Activated naive CD8-positive, alpha-beta T cell treated with anti-CD3 and anti-CD28 coated beads for 36 hours (primary cell): ENCODE results near the gene ERC2. TPM values are rescaled to one million over a fixed set of nuclear protein-coding genes. Genes with fewer than 3 reads are reported as not detected.

ENCODE experiments used
- DNase-seq: peaks from one replicate; pipeline ENCODE4 v3.0.0; 2021
- H3K27ac Mint-ChIP-seq: one replicate; pipeline ENCODE4 v1.8.0; 2022; ENCODE audit warnings: mild to moderate bottlenecking, moderate library complexity, mixed read lengths
- H3K27me3 Mint-ChIP-seq: one replicate; pipeline ENCODE4 v1.8.0; 2022; ENCODE audit warnings: mild to moderate bottlenecking, mixed read lengths
- H3K36me3 Mint-ChIP-seq: one replicate; pipeline ENCODE4 v1.8.0; 2021; ENCODE audit warnings: mild to moderate bottlenecking, mixed read lengths
- H3K4me1 Mint-ChIP-seq: one replicate; pipeline ENCODE4 v1.8.0; 2021; ENCODE audit warnings: mixed read lengths
- H3K4me3 Mint-ChIP-seq: one replicate; pipeline ENCODE4 v1.8.0; 2022; ENCODE audit warnings: mild to moderate bottlenecking, moderate library complexity, mixed read lengths
- H3K9me3 Mint-ChIP-seq: one replicate; pipeline ENCODE4 v1.8.0; 2022; ENCODE audit warnings: mixed read lengths
- total RNA-seq, 2 experiments: library from RNA; stranded (reverse); gene quantifications; one replicate each; pipeline ENCODE4 v1.2.3, GENCODE V29; 2021

ERC2 gene
- total RNA-seq, 2 experiments from 2014 or later, result not detected

DNA sequence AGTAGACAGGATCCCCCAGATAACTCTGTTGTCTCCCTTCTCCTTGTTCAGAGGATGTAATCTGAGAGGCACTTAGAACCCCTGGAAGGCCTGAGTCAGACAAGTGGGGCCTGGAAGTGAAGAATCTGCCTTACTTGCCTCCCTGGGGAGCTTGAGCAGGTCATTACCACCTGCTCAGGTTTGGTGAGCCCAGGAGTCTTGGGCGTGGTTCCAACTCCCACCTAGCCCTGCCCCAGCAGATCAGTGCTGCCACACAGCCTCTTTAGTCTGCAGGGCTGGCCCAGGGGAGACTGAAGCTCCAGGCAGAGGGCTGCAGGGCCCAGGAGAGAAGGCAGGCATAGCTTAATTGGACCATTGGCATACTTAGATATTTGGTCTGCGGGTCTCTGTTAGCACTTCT is 230.0 kb downstream of the ERC2 start:
- H3K4me3 Mint-ChIP-seq, result no peak overlapping the region
- DNase-seq, result no peak
- peaks cover 7% of the 10 kb centered on the region for H3K27me3 Mint-ChIP-seq
- H3K4me1 Mint-ChIP-seq, result no peaks in the 10 kb centered on the region
- no peaks in the 10 kb centered on the region for H3K9me3 Mint-ChIP-seq
- no peak overlapping the region for H3K27ac Mint-ChIP-seq
- no peaks in the 10 kb centered on the region for H3K36me3 Mint-ChIP-seq

- H3K36me3 Mint-ChIP-seq, result no peaks in the 10 kb centered on the region
- no peak overlapping the region for H3K27ac Mint-ChIP-seq
- no peak for DNase-seq
- H3K4me3 Mint-ChIP-seq, result no peak overlapping the region
- peaks cover 7% of the 10 kb centered on the region for H3K27me3 Mint-ChIP-seq
- H3K9me3 Mint-ChIP-seq, result no peaks in the 10 kb centered on the region
- no peaks in the 10 kb centered on the region for H3K4me1 Mint-ChIP-seq
Measured at GRCh38 chr3:56233742-56234141, 234.5 kb downstream of the ERC2 start.

GRCh38 chr3:56229311-56229710 is 239.0 kb downstream of the ERC2 start:
- no peaks in the 10 kb centered on the region for H3K4me1 Mint-ChIP-seq
- H3K27ac Mint-ChIP-seq, result no peak overlapping the region
- no peak for DNase-seq
- no peaks in the 10 kb centered on the region for H3K9me3 Mint-ChIP-seq
- peaks cover 10% of the 10 kb centered on the region for H3K27me3 Mint-ChIP-seq
- no peak overlapping the region for H3K4me3 Mint-ChIP-seq
- H3K36me3 Mint-ChIP-seq, result no peaks in the 10 kb centered on the region

DNA sequence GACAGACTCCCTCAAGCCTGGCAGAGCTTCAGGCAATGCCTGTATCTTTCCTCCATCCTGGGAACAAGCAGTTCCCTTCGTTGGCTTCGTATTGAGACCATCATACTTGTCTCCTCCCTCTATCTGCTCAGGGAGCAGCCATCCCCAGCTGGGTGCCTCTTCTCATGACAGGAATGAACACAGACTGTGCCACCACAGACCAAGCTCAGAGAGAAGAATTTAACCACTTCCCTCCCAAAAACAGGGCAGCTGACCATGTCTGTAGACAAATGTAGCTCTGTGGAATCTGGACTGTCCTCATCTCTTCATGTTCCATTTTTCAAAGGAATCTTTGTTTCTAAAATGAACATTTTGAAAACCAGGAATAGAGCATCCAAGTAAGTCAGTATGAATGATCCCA is 245.4 kb downstream of the ERC2 start:
- no peak for DNase-seq
- Mint-ChIP-seq H3K4me3 (no peak overlapping the region), H3K36me3 (no peaks in the 10 kb centered on the region), H3K9me3 (no peaks in the 10 kb centered on the region), H3K4me1 (no peaks in the 10 kb centered on the region), H3K27ac (no peak overlapping the region), H3K27me3 (peaks cover 3% of the 10 kb centered on the region)

GRCh38 chr3:56219894-56220805 is 248.1 kb downstream of the ERC2 start:
- Mint-ChIP-seq H3K4me3 (no peak overlapping the region), H3K27ac (no peak overlapping the region), H3K36me3 (no peaks in the 10 kb centered on the region), H3K9me3 (no peaks in the 10 kb centered on the region), H3K27me3 (no peaks in the 10 kb centered on the region), H3K4me1 (no peaks in the 10 kb centered on the region)
- no peak for DNase-seq

- H3K36me3 Mint-ChIP-seq, result no peaks in the 10 kb centered on the region
- no peak overlapping the region for H3K4me3 Mint-ChIP-seq
- no peaks in the 10 kb centered on the region for H3K4me1 Mint-ChIP-seq
- DNase-seq, result no peak
- H3K27me3 Mint-ChIP-seq, result peaks cover 4% of the 10 kb centered on the region
- H3K9me3 Mint-ChIP-seq, result peaks cover 6% of the 10 kb centered on the region
- no peak overlapping the region for H3K27ac Mint-ChIP-seq
Measured at GRCh38 chr3:56209982-56210751, 258.1 kb downstream of the ERC2 start.

DNA sequence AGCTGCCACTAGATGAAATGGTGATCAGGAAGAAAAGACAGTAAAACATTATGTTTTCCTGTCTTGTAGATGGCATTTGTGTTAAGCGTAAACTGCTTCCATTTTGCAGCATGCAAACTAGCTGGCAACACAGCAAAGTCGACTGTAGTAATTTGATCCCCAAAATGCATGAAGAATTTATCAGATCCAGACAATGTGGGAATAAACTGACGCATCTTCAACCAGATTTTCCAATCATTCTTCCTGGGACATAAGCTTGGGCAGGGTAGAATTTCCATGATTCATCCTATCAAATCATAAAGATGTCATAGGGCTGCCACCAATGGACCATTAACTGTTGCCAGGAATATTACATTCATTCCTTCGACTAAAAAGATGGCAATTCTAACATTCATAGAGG is 260.3 kb downstream of the ERC2 start:
- H3K9me3 Mint-ChIP-seq, result peaks cover 4% of the 10 kb centered on the region
- no peak overlapping the region for H3K4me3 Mint-ChIP-seq
- H3K4me1 Mint-ChIP-seq, result no peaks in the 10 kb centered on the region
- no peaks in the 10 kb centered on the region for H3K36me3 Mint-ChIP-seq
- H3K27me3 Mint-ChIP-seq, result peaks cover 4% of the 10 kb centered on the region
- DNase-seq, result no peak
- no peak overlapping the region for H3K27ac Mint-ChIP-seq

- Mint-ChIP-seq H3K9me3 (no peaks in the 10 kb centered on the region), H3K4me3 (no peak overlapping the region), H3K36me3 (no peaks in the 10 kb centered on the region), H3K27me3 (peaks cover 4% of the 10 kb centered on the region), H3K4me1 (no peaks in the 10 kb centered on the region), H3K27ac (no peak overlapping the region)
- DNase-seq, result no peak
Measured at GRCh38 chr3:56205406-56205805, 262.9 kb downstream of the ERC2 start.

GRCh38 chr3:56202997-56203396 is 265.3 kb downstream of the ERC2 start:
- Mint-ChIP-seq H3K27me3 (no peaks in the 10 kb centered on the region), H3K36me3 (no peaks in the 10 kb centered on the region), H3K4me3 (no peak overlapping the region), H3K4me1 (no peaks in the 10 kb centered on the region), H3K27ac (no peak overlapping the region), H3K9me3 (no peaks in the 10 kb centered on the region)
- no peak for DNase-seq

DNA sequence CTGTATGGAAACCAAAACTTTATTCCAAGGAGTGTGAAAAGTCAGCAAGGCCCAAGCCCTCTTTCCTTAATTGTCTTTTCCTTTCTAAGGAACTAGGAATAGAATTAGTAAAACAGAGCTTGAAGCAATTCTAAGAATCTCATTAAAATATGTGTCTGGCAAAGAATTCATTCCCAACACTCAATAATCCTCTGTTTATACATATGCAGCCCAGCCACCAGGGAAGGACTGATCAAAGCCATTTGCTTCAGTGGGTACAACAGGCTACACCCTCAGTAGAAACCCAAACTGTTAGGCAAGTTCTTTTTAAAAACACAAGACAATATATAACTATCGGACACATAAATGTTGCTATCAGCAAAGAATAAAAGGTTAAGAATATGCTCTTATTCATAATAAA is 266.9 kb downstream of the ERC2 start:
- no peaks in the 10 kb centered on the region for H3K9me3 Mint-ChIP-seq
- H3K27ac Mint-ChIP-seq, result no peak overlapping the region
- H3K4me3 Mint-ChIP-seq, result no peak overlapping the region
- DNase-seq, result no peak
- no peaks in the 10 kb centered on the region for H3K4me1 Mint-ChIP-seq
- no peaks in the 10 kb centered on the region for H3K27me3 Mint-ChIP-seq
- H3K36me3 Mint-ChIP-seq, result no peaks in the 10 kb centered on the region

DNA sequence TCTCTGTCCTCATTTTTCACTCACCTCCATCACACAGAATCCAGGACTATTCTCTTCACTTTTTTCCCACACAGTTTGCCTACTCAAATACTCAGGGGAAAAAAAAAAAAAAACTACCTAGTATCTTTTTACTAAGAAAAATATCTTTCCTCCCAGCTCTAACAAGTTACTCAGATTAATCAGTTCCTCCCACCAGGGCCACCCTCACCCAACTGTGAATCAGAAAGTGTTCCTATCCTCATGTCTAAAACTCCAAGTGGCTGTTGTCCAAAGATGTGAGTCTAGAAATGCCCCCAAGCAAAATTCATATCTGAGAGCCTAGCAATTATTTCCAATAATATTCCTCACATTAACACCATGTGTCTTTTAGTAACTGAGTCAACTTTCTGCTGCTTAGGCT is 268.0 kb downstream of the ERC2 start:
- no peaks in the 10 kb centered on the region for H3K36me3 Mint-ChIP-seq
- no peaks in the 10 kb centered on the region for H3K27me3 Mint-ChIP-seq
- H3K4me3 Mint-ChIP-seq, result no peak overlapping the region
- no peak overlapping the region for H3K27ac Mint-ChIP-seq
- H3K4me1 Mint-ChIP-seq, result no peaks in the 10 kb centered on the region
- H3K9me3 Mint-ChIP-seq, result no peaks in the 10 kb centered on the region
- no peak for DNase-seq

DNA sequence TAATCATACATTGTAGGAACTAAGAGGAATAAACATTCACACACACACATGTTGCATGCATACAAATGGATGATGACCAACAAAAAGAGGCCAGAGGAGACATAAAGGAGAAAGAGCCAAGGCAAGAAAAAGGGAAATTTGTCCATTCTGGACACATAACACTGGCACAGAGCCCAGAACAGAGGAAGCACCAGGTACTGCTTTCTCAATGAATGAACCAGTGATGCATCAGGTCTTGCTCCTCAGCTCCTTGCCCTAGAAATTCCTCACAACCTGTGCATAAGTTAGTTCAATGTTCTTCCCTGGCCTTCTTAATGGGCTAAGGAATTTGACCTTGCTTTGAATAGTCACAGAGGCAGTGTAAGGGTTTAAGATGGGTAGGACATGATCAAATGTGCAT is 270.3 kb downstream of the ERC2 start:
- no peaks in the 10 kb centered on the region for H3K9me3 Mint-ChIP-seq
- no peaks in the 10 kb centered on the region for H3K36me3 Mint-ChIP-seq
- DNase-seq, result no peak
- H3K27me3 Mint-ChIP-seq, result no peaks in the 10 kb centered on the region
- no peaks in the 10 kb centered on the region for H3K4me1 Mint-ChIP-seq
- no peak overlapping the region for H3K27ac Mint-ChIP-seq
- H3K4me3 Mint-ChIP-seq, result no peak overlapping the region

DNA sequence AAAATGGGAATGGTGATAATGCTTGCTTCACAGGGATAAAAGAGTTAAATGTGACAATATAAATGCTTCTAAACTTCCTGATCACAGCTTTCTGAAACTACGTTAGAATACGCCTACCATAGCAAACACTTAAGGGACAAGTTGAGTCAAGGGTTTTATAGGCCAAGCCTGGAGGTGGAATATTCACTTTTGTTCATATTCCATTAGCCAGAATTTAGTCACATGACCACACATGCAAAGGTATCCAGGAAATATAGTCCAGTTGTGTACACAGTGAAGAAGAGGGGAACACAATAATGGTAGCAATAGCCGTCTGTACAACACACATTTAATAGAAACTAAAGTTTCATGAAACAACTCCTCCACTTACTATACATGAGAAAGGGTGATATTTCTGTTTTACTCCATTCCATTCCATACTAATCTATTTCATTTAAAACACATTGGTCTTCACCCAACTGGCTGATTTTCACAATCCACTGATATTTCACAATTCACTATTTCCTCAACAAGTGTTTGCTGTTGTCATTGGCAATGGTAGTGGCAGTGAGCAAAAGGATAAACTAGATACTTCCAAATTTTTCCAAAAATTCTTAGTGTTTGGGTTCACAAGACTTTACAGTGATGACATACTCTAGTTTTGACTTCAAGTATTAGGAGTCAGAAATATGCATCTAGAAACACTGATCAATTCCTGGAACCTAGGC is 270.9 kb downstream of the ERC2 start:
- Mint-ChIP-seq H3K4me1 (no peaks in the 10 kb centered on the region), H3K27ac (no peak overlapping the region), H3K27me3 (no peaks in the 10 kb centered on the region), H3K4me3 (no peak overlapping the region), H3K36me3 (no peaks in the 10 kb centered on the region), H3K9me3 (no peaks in the 10 kb centered on the region)
- DNase-seq, result no peak

- Mint-ChIP-seq H3K4me1 (no peaks in the 10 kb centered on the region), H3K27me3 (no peaks in the 10 kb centered on the region), H3K9me3 (no peaks in the 10 kb centered on the region), H3K27ac (no peak overlapping the region), H3K4me3 (no peak overlapping the region), H3K36me3 (no peaks in the 10 kb centered on the region)
- no peak for DNase-seq
Measured at GRCh38 chr3:56196700-56197099, 271.6 kb downstream of the ERC2 start.

DNA sequence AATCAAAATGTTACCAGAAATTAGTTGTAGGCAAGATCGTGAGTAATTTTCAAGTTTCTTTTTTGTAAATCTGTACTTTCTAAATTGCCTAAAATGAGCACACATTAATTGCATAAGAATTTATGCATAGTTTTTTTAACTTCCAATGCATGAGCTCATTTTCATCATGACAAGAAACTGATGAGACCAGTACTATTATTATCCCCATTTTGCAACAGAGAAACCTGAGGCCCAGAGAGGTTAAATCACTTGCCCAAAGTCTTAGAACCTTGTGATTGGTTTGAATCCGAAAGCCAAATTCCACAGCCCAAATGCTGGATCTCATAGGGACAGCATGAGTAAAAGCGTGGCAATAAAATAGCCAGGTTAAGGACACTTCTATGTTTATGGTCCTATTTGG is 274.7 kb downstream of the ERC2 start:
- H3K9me3 Mint-ChIP-seq, result no peaks in the 10 kb centered on the region
- H3K4me3 Mint-ChIP-seq, result no peak overlapping the region
- DNase-seq, result no peak
- H3K36me3 Mint-ChIP-seq, result no peaks in the 10 kb centered on the region
- H3K4me1 Mint-ChIP-seq, result no peaks in the 10 kb centered on the region
- no peak overlapping the region for H3K27ac Mint-ChIP-seq
- H3K27me3 Mint-ChIP-seq, result no peaks in the 10 kb centered on the region
